ENCODE results near the gene CALML6. TPM values are rescaled to one million over a fixed set of nuclear protein-coding genes. Genes with fewer than 3 reads are reported as not detected.
"Not testable (repeated sequence)": the region's sequence is repeated elsewhere in the genome, so short reads cannot be mapped to it uniquely, and the experiment has no call there.

The CALML6 gene
- total RNA-seq (2014; rRNA removed; shearing (Covaris generic)) = 0.23 TPM in 1 of 2 replicates, not detected in the other

- DNase-seq (ENCODE audit: low read depth) = no peak
Measured at GRCh38 chr1:1914971-1915692, at the start of gene CALML6. Gene CALML6, plus strand, starts transcription at chr1:1915260. Its CDS starts 21 bp downstream, at chr1:1915281.

DNA sequence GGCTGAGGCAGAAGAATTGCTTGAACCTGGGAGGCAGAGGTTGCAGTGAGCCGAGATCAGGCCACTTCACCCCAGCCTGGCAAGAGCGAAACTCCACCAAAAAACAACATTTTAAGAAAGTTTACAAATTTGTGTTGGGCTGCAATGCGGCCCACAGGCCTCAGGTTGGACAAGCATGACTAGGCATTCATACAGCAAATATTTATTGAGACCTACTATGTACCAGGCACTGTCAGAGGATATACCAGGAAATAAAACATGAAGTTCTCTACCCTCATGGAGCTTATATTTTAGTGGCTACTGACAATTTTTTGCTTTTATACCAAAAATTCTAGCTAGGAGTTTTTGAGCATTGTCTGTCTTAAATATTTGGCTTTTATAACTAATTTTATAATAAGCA is 47.9 kb upstream of the CALML6 start:
- DNase-seq (ENCODE audit: low read depth) = no peak

DNA sequence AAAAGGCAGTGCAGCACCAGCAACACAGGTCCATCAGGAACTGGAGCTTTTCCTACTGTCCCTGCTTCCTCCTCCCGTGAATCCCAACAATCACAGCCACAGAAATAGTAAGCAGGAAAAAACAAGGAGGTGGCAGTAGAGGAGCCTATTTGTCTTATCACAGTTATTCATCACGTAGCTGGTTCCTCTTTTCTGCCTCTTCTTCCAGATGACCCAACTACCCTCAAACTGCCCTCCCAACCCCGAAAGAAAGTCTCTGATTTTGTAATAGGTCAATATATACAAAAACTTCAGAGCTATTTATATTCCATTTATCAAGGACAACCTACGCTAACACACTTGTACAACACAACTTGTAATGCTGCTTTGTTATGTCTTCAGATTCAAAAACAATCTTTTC is 45.6 kb upstream of the CALML6 start:
- DNase-seq (ENCODE audit: low read depth) = no peak

DNA sequence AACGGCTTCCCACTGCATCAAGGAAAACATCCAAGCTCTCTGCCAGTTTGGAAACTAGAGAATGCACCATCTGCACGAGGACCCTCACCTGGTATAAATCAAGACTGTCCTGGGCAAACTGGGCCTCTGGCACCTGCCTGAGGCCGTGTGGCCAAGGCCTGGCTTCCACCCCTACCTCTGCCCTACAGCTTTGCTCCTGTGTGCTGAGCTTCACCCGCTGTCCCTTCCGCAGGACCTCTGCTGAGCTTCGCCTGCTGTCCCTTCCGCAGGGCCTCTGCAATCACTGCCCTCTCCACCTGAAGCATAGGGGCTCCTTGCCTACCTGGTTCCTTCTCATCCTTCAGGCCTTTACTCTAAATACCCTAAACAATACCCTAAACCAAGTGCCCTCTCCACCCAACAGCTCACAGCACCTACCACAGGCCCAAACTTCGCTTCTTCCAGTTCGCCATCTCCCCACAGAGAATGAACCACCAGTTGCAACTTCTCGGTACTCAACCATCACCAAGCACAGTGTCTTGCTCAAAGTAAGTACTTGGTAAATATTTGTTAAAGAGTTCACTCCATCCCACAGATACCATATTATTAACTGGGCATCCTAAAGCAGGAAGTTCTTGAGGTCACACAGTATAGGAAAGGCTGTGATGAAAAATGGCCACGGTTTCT is 42.6 kb upstream of the CALML6 start:
- no peak for DNase-seq (ENCODE audit: low read depth)

DNA sequence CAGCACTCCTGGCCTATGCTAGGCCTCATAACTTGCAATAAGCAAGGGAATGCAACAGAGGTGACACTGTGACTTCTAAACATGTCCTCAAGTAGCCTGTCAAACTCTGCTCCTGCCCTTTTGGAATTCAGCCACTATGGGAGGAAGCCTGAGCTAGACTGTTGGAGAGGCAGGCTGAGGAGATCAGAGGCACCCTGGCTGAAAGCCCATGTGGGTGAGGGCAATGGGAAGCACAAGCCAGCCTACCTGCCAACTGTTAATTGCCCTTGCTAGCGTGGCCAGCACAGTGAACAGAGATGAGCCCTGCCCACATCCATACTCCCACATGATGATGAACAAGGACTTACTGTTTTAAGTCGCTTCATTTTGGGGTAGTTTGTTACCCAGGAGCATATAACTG is 41.9 kb upstream of the CALML6 start:
- DNase-seq (ENCODE audit: low read depth) = no peak

GRCh38 chr1:1874901-1875300 is 40.2 kb upstream of the CALML6 start:
- no peak for DNase-seq (ENCODE audit: low read depth)

GRCh38 chr1:1875932-1876331 is 39.1 kb upstream of the CALML6 start:
- no peak for DNase-seq (ENCODE audit: low read depth)

GRCh38 chr1:1876335-1876930 is 38.6 kb upstream of the CALML6 start:
- no peak for DNase-seq (ENCODE audit: low read depth)

DNA sequence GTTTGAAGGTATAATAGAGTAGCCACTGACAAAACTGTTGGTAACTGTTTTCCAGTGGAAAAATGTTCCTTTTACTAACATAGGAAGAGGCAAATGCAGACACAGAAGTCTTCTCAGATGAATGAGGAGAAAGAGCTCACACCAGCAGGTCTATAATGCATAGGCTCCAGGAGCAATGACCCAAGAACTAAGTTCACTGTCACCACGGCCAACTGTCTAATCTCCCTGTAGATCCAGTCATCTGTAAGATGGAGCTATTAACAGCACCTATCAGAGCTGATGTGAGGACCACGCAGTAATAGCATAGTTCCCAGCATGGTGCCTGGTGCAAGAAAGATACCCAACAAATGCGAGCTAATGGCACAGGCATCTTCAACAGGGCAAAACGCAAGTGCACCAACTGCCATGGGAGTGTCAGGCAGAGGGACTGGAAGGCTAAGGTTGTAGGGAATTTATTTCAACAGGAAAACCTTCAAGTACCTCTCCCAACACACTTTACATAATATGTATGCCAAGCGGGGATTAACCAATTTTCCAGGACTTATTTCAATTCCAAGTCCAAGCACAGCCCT is 37.1 kb upstream of the CALML6 start:
- no peak for DNase-seq (ENCODE audit: low read depth)

DNA sequence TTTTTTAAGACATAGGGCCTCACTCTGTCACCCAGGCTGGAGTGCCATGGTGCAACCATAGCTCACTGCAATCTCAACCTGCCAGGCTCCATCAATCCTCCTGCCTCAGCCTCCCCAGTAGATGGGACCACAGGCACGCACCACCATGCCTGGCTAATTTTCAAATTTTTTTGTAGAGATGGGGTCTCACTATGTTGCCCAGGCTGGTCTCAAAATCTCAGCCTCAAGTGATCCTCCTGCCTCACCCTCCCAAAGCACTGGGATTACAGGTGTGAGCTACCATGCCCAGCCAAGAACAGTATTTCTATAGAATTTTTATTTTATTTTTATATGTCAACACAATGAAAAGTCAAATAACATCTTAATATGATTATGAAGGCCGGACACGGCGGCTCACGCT is 35.1 kb upstream of the CALML6 start:
- DNase-seq (ENCODE audit: low read depth) = no peak

DNA sequence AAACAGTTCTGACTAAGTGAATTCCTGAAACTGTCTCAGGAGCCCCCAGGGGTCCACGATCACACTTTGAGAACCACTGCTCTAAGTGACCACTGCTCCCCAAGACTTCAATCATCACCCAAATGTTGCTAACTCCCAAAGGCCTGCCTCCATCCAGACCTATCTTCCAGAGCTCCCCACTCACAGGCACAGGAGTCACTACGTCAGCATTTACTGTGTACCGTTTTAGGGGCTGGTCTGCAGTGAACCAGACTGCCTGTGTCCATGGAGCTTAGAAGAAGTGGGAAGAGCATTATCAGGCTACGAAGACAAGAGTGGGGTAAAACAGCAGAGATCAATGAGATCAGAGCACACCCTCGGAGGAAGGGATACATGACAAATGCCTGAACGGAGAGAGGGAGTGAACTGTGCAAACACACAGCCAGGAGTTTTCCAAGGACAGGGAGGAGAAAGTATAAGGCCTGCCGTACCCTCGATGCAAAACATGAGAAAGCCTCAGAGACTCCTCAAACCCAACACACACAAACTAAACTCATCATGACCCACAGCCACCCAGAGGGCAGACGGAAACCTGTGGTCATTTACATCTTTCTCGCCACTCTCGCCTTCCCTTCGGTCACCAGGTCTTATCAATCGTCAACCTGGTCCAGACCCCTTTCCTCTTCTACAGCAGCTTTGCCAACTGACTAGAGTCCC is 34.3 kb upstream of the CALML6 start:
- no peak for DNase-seq (ENCODE audit: low read depth)

GRCh38 chr1:1881727-1882126 is 33.3 kb upstream of the CALML6 start:
- no peak for DNase-seq (ENCODE audit: low read depth)

DNA sequence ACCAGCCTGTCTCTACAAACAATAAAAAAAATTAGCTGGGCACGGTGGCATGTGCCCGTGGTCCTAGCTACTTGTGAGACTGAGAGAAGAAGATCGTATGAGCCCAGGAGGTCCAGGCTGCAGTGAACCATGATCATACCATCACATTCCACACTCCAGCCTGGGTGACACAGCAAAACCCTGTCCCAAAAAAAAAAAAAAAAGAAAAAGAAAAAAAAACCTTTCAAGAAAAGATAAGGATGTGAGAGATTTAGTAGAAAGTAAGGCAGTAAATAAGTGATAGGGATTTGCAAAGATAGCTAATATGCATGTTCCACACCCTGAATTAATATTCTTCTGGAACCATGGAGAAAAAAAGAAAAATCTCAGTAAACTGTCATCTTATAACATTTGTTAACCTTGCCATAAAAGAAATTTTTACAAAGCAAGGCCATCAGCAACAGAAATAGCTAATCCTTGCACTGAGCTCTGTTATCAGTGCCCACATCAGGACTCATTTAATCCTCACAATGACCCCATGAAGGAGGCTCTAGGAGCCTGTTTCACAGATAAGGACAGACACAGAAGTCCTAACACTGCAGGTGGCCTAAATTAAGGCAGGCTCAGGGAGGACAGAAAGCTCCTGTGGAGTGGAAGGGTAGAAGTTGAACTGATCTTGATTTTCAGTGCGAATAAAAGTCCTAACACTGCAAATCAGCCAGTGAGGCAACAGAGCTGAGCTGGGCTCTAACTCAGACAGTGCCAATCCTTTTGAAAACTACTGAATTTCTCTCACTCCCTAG is 31.8 kb upstream of the CALML6 start:
- no peak for DNase-seq (ENCODE audit: low read depth)

GRCh38 chr1:1883890-1884289 is 31.2 kb upstream of the CALML6 start:
- DNase-seq (ENCODE audit: low read depth) = not testable (repeated sequence)

DNA sequence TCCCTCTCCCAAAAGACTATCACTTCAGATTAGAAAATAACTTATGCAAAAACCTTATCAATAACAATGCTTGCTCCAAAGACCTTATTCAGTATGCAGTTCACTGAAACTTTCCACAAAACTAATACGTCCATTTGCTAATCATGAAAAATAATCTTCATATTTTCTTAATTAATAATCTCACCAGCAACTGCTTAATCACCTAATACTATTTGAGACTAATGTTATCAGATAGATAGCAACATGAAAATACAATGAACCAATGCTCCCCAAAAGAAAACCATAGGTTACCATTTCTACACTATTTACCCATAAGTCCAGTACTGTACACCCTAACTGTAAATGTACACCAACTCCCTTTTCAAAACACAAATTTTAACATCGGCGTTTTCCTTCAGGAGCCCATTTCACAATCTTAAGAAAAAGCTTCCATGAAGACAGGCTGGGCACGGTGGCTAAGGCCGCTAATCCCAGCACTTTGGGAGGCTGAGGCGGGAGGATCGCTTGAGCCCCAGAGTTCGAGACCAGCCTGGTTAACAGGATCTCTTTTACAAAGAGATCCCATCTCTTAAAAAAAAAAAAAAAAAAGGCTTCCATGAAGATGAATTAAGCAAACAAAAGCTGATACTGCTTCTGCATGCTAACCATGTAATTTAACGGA is 25.8 kb upstream of the CALML6 start:
- DNase-seq (ENCODE audit: low read depth) = no peak

- DNase-seq (ENCODE audit: low read depth) = peak; percentile 60
Measured at GRCh38 chr1:1889847-1890505, 25.1 kb upstream of the CALML6 start.

- peak; percentile 96 for DNase-seq (ENCODE audit: low read depth)
Measured at GRCh38 chr1:1890506-1891348, 24.3 kb upstream of the CALML6 start, which contains the start of gene GNB1. Gene GNB1, minus strand, starts transcription at chr1:1891087. Its CDS starts 65,634 bp downstream, at chr1:1825453.

DNA sequence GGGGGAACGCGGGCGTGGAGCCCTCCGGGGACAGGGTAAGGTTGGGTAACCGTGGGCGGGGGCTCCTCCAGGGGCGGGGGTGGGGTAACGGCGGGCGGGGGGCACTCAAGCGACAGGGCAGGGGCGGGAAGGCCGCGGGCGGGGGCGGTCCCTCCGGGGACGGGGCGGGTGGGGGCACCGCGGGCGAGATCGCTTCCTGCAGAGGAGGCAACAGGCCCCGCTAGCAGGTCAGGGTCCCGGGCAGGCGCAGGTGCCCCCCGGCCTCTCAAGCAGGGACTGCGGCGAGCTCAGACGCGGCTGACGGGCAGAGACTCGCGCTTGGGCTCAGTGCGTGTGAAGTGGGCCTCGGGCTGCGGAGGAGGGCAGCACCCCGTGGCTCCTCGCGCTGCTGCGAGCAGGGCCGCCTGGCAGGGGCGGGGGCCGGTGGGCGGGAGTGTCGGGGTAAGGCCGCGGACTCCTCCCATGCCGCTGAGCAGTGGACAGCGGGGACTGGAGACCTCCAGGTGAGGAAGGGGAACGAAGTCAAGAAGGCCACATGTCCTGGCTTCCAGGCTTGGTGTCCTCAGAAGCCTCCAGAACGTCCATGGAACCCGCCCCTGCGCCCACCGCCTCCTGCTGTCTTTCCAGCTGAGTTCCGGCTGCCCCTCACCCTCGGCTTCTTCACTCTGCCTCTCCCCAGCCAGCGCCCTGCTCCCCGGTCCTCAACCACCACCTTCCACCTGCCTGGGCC is 23.5 kb upstream of the CALML6 start:
- DNase-seq (ENCODE audit: low read depth) = peak; percentile 79

All from Daoy (cell line).